SU-DHL-6 (cell line): ENCODE data around the gene MRM2.

ENCODE experiments used
- CTCF ChIP-seq: fragments of 200-600 bp; sonication (generic); IDR thresholded peaks from one replicate; pipeline ENCODE4 v1.5.1; 2017; ENCODE audit warnings: antibody characterized with exemption, mild to moderate bottlenecking, low read length, moderate library complexity; ENCODE audit not compliant: insufficient read depth, poor library complexity, severe bottlenecking
- EZH2phosphoT487 ChIP-seq: fragments of 200-600 bp; sonication (generic), shearing (Covaris generic); conservative IDR thresholded peaks from 2 replicates; pipeline ENCODE4 v1.6.1; 2018; ENCODE audit warnings: mild to moderate bottlenecking, antibody characterized with exemption, low read length, moderate library complexity, mixed read lengths

GRCh38 chr7:2201128-2201527, 40.9 kb downstream of the MRM2 start:
- TF ChIP-seq CTCF (no peak), EZH2phosphoT487 (no peak)
